ENCODE results near the gene EEIG1.
A peak's percentile ranks its signal among the peaks of the same experiment; 100 is the strongest.

The EEIG1 gene

DNA sequence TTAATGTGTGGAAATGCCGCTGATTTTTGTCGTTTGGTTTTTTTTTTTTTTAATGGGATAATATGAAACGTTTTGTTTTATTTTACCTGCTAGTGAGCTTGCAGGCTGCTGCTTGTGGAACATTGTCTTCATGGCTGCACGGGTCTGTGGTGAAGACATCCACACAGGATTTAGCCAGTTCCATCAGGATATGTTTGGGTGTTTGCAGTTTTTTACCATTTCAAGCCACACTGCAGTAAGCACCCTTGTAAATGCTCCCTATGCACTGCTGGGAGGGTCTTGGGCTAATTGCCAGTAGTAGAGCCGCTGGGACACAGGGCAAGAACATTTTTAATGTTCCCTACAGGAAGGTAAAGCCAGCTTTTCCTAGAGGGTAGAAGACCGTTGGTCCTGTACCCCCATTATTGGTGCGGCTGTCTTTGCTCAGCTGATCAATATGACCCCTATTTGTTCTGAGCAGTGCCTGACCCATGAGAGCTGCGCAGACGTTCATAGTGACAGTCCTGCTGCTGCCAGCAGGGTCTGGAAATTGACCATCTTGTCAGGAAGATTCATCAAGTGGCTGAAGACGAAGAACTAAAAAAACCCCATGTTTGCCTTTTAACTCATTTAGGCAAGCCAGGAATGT, 20.5 kb upstream of the EEIG1 start:
- no peak for DNase-seq

DNA sequence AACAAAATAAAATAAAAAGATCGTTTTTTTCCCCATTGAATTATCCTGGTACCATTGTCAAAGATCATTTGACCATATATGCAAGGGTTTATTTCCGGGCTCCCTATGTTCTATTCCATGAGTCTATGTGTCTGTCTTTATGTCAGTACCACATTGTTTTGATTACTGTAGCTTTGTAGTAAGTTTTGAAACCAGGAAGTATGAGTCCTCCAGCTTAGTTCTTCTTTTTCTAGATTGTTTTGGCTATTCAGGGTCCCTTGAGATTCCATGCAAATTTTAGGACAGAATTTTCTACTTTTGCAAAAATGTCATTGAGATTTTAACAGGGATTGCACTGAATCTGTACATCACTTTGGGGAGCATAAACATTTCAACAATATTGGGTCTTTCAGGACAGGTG, 18.7 kb upstream of the EEIG1 start:
- DNase-seq, result no peak

DNA sequence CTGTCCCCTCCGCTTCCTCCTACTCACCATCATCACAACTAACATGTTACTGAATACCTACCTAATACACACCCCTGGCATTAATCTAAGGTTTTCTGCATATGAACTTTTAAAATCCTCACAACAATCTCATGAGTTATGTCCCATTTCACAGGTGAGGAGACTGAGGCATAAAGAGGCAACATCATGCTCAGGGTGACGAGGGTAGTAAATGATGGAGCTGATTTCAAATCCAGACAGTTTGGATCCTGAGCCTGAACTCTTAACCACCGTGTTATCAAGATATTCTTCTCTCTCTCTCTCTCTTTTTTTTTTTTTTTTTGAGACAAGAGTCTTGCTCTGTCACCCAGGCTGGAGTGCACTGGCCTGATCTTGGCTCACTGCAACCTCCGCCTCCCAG, 12.9 kb upstream of the EEIG1 start:
- DNase-seq, result no peak

DNA sequence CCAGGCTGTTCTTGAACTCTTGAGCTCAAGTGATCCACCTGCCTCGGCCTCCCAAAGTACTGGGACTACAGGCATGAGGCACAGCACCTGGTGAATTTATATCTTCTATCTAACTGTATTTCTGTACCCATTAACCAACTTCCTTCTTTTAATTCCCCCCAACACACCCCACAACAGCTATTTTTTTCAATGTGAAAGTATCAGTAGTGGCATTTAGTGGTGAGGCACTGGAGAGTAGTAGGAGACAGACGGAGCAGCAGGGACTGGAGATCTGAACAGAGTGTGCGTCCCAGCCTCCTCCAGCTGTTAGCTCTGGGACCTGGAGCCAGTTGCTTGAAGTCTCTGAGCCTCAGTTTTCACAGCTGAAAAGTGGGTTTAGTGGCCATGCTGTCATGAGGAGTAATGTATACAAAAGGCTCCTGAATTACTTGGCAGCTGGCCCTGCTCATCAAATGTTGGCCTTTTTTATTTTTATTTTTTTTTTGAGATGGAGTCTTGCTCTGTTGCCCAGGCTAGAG, 11.0 kb upstream of the EEIG1 start:
- no peak for DNase-seq

DNA sequence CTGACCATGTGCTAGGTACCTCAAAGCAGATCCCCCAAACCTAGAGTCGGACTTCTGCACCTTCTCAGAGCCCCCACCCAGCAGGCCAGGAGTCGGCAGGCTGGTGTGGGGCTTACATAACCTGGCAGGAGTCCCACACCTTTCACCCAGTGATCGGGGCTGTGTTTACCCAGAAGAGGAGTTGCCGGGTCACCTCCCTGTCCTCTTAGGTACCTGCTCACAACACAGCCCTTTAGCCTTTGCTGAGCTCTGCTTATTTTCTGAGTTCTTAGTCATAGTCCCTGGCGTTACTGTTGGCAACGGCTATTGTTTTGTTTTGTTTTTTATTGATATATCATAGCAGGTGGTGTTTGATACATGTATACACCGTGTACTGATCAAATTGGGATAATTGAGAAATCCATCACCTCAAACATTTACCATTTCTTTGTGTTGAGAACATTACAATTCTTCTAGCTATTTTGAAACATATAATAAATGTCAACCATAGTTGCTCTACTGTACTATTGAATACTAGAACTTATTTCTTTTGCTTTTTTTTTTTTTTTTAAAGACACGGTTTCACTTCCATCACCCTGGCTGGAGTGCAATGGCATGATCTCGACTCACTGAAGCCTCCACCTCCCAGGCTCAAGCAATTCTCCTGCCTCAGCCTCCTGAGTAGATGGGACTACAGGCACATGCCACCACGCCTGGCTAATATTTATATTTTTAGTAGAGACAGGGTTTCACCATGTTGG, 10.4 kb upstream of the EEIG1 start:
- peak; percentile 87 for DNase-seq

DNA sequence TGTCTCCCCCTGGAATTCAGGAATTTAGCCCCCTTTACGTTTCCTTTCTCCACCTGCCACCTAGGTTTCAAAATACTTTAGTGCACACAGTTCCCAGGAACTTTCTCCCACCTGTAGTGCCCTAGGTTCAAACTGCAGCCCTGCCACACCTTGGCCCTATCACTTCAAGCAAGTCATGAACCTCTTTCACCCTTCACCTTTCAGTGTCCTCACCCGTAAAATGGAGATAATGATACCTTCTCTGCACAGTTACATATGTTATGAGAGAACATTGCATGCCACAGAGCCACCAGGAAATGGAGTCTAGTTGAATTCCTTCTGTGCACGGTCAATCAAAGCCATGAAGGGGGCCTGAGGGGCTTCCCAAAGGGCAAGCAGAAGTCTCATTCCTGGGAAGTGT, 9.8 kb upstream of the EEIG1 start:
- DNase-seq, result no peak

DNA sequence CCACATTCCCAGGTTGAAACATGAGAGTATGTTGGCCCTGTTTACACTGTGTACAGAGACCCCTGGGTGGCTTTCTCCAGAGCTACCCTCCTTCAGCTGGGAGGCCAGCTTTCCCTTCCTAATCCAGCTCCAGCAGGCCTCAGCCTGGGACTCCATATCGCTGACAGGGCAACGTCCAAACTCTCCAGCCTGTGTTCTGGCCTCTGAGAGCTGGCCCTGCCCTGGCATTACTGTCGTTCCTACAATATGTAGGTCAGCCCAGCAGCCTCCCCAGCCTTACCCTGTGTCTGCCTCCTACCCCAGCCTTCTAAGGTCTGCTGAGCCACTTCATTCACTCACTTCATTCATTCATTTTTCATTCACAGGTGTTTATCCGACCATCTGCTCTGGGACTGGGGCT, 8.3 kb upstream of the EEIG1 start:
- no peak for DNase-seq

DNA sequence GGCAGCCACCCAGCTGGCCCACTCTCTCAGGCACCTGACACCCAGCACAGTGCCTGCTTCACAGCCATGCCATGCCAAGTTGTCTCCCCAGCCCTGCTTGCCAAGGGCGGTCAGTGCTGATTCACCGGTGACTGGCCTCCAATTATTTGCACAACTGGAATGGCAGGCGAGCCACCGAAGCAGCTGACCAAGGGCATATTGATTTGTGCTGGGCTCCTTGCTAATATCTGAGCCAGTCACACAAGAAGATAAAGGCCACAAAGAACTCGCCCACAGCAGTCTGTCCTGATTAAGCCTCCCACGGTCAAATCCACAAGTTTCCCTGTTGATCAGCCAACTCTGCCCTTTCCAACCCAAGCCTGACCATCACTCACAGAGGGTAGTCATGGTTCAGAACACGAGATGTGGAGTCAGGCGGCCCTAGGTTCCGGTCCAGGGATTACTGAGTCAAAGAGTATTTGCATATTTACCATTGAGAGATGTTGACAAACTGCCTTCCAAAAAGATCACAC, 6.4 kb upstream of the EEIG1 start:
- no peak for DNase-seq

DNA sequence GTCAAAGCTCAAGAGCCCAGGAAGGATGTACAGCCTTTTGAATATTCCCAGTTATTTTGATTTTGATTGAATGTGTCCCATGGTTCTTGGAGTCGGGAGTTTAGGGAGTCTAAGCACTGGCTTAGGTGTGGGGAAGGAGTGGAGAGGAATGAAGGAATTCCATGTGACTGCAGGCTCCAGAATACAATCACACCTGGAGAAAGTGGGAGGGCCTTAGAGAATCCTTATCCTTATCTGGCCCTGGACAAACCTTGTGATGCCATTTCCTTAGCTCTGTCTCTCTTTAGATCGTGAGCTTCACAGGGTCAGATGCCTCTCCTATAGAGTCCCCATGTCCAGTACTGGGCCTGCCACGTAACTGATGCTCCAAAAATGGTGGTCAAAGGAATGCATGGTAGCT, 4.2 kb upstream of the EEIG1 start:
- no peak for DNase-seq

DNA sequence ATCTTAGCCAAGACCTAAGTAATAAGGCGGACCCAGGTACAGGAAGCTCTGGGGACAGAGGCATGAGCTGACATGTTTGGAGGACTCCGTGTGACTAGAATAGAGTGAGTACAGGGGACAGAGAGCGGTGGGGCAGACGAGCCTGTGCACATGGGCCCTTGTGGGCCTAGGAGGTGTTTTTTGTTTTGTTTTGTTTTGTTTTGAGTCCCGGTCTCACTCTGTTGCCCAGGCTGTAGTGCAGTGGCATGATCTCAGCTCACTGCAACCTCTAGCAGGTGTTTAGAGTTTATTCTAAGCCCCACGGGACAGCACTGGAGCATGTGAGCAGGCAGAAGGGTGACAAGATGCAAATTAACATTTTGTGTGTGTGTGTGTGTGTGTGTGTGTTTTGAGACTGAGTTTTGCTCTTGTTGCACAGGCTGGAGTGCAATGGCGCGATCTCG, 3.1 kb upstream of the EEIG1 start:
- DNase-seq, result no peak

DNA sequence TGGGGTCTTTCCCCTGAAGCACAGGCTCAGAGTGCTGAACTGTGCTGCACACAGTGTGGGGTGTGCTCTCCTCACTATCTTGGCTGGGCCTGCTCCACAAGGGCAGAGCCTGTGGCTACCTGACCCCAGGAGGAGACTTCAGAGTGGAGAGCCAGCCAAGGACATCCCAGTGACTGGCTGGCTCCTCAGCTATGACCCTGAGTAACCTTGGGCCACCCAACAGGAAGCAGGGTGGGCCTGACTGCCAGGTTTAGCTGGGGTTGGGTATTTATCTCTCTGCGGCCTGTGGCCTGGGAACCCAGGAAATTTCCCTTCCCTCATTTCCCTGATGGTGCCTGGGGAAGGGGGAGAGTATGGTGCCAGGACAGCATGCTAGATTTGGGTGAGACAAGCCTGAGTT, 2.1 kb upstream of the EEIG1 start:
- no peak for DNase-seq

DNA sequence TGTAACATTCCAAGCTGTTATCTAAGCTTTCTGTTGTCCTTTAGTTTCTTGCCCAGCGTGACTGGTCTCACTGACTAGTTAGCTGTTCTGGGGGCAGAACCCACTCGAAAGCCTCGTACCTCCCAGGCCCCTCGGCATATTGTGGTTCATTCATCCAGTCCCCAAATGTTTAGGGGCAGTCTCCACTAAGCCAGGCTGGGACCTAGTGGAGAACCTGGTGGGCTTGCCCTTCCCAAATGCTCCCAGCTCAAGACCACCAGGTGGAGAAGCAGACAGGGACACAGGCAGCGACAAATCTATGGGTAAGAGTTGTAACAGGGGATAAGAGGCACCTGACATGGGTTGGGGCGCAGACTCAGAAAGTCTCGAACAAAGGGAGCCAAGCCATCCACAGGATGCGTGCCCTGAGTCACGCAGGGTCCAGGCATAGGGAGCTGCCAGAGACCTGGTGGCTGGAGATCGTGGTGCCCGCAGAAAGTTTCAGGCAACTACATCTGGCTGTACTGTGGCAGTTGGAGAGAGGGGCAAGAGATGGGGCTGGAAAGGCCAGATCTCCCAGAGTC, 851 bp upstream of the EEIG1 start:
- DNase-seq, result no peak

DNA sequence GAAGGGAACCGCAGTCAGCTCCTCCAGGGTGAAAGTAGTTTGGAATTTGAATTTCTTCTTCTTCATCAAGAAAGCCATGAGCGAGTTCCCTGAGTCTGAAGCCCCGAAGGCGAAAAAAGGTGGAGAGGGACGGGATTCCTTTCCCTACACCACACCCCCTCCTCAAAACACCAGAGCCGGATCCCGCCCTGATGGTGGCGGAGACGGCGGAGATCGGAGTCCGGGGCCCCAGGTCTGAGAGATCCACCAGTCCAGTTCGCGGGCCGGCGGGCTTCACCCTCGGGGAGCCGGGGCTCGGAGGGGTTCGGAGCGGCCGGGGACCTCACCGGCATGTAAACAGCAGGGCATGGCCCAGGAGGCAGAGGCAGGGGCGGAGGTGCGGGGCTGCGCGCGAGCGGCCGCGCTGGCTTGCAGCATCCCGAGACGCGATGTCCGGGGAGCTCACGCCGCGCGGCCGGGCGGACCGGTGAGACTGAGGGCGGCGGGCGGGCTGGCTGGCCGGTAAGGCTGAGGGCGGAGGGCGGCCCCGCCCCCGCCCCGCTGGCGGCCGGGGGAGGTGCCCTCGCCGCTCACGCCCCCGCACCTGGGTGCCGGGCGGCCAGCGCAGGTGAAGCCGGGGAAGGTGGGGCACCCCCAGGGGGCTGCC, 606 bp downstream of the EEIG1 start:
- peak; percentile 75 for DNase-seq

DNA sequence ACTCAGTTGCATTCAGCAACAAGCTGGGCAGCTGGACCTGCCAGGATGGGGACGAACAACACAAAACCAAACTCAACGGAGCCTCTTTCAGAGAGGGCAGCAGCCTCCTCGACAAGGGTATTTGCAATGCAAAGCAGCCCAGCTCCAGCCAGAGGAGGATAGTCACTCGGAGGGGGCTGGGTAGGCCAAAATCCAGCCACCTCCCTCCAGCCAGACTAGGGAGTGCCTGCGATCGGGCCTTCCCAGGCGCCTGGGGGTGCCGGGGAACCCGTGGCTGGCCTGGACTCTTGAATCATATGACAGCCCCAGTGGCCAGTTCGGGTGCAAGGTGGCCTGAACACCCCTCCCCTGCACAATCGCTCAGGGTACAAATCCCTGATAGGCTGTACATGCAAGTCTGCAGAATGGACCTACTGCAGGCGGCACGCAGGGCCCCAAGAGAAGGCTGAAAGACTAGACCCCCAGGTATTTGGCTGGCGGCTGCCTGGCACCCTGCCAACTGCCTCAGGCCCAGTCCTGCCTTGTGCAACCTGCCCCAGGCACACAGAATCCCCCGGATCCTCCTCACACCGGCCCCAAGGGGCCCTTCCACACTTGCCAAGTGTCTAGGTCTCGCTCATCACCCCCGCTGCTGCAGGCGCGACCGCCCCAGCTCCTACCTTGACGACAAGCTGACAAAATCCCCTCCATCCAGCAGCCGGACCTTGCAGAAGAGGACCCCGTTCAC, 1.3 kb downstream of the EEIG1 start:
- DNase-seq, result no peak

DNA sequence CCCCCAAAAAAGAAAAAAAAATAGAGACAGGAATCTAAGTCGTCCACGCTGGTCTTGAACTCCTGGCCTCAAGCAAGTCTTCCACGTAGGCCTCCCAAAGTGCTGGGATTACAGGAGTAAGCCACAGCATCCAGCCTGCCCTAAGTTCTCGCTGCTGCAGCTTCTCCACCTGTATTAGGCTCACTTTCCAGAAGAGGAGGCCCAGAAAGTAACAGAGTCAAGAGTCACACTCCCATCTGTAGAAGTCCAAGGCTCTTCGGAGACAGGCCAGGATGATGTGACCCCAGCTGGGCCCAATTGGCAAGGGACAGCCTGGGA, 1.8 kb downstream of the EEIG1 start:
- DNase-seq, result no peak

DNA sequence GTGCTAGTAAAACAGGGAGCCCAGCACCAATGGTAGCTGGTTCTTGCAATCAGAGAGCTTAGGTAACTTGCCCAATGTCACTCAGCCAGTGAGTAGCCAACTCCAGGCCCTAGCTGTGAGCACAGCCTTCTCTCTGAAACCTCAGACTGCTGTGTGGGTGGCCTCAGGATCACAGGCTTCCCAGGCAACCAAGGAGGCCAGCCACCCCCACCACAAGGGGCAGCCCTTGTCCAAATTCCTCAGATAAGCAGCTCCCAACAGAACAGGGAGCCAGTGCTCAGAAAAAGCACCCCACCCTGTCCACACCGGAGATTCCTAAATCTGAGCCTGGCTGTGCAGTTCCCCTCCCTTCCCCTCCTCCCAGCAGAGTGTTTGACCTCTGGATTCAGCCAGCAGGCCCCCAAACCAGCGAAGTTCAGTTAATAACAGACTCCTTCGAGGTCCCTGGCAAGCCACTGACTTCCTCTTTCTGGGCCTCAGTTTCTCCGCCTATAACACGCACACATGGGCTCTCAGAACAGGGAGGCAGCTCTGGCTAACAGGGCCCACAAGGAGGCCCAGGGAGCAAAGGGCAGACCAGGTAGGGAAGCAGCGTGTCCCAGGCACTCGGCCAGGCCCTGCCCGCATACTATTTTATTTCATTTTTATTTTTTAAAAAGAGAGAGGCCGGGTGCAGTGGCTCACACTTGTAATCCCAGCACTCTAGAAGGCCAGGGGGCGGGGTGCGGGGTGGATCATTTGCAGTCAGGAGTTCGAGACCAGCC, 2.7 kb downstream of the EEIG1 start:
- DNase-seq, result no peak

DNA sequence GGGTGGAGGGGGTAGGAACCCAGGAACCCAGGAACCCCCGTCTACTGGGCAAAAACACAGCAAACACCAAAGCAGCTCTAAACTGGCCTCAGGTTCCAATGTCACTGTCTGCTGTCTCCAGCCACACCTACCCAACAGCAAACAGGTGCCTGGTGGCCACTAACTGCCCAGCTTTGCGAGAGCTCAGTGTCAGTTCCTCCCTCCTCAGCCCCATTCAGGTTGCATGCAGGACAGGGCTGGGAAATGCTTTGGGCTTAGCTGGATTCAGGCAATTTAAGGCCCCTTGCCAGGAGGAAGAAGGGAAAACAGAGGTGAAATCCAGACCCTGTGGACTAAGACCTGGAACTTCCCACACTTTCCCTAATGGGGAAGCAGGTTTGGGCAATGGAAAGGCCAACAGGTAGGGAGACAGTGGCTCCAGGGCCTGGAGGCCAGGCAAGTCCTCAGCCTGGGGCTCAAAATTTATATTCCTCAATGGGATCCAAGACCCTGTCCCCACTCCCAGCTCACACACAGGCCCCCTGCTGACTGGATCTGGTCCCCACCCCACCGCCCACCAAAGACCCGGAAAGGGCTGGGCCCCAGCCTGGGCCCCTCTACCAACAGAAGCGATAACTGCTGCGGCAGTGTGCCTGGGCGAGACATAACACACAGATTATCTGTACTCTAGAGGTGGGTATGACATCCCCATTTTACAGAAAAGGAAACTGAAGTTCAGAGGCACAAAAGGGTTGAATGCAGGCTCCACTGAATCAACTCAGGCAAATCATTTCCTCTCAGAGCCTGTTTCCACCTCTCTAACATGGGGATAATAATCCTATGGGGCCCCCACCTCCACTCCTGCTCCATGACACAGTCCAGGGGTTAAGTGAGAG, 3.5 kb downstream of the EEIG1 start:
- peak; percentile 26 for DNase-seq

DNA sequence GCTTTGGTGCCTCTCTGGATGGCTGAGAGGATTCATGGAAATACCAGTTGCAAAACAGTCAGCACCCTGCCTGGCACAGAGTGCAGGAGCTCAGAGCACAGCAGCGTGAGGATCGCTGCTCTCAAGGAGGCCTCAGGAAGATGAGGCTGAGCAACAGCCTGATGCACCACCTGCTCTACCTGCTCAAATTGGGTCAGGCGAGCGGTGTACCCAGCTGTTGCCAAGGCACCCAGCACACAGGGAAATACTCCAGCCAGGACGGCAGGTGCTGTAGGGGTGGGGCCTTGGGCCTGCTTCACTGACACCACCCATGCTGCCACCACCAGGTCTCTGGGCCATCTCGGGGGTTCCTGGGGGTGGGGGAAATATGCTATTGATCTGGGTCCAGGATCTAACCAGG, 4.3 kb downstream of the EEIG1 start:
- peak; percentile 93 for DNase-seq

DNA sequence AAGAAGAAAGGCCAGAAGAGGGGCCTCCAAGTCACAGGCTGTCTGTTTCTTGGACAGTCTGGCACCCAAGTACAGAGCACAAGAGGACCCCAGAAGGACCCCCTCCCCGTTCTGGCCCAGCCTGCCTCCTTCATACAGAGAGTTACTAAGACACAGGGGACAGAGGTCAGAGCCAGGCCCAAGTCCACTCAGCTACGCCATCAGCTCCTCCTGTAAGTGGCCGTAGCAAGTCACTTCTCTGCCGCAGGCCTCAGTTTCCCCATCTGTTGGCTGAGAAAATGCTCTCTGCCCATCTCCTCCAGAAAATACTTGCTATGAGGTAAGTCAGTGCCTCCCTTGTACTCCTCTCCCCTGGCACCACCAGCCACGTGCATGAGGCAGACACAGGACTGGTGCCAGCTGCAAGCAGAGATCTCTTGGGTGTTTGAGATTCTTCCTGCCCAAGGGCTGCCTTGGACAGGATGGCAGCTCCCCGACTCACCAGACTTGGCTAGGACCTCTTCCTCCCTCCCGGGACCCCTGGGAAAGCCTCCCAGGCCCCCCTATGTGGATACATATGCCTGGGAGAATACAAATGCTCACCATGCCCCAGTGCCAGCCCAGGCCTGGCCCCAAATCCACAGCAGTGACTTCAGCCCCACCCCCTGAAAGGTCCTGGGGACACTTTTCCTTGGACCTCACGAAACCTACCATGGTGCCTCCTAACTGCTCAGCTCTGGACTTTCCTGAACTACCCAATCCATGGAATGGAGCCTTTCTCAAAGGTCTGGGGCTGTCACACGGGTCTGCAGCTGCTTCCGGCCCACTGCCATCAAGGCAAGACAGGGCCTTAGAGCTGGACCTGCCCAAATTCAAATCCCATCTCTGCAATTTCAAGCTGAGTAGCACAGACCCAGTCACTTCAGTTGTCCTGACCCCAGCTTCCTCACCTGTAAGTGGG, 5.1 kb downstream of the EEIG1 start:
- no peak for DNase-seq

DNA sequence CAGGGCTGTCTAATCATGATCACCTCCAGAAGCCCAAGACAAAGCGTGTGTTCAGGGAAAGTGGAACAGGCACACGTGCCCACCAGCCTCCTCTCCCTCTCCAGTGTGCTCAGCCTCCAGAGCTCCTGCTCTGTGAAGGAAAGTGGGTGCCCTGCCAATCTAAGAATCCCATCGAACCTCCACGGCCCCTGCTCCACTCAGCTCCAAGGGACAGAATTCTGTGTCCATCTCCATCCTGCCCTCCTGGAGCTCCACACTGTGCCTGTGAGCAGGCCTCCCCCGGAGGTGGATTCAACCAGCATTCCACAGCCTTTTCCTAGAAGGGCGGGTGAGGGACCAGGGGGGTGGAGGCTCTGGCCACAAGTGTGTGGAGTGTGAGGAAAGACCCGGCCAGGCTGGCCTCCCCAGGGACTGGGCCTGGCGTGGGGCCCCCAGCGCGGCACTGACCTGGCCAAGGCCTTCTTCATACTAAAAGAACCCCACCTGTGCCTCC, 6.0 kb downstream of the EEIG1 start:
- no peak for DNase-seq
